ENCODE measurements around the gene MTA3. TPM values are rescaled to one million over a fixed set of nuclear protein-coding genes. Genes with fewer than 3 reads are reported as not detected.

MTA3 gene
- total RNA-seq, 1 donor from 2014 or later = 34.3 TPM

GRCh38 chr2:42547446-42548295, 20.8 kb upstream of the MTA3 start:
- ATAC-seq = no peak
- no peak for TF ChIP-seq CTCF (IDR thresholded peaks at IDR 0.05)
- H3K27me3 ChIP-seq = no peaks in the 10 kb centered on the region
- intact Hi-C loops (cut with DNase I) = no loop called here
- no peaks in the 10 kb centered on the region for H3K9me3 ChIP-seq
- H3K36me3 ChIP-seq = no peaks in the 10 kb centered on the region
- no peaks in the 10 kb centered on the region for H3K4me1 ChIP-seq
- H3K4me3 ChIP-seq = no peak overlapping the region
- no peak for DNase-seq
- no peak overlapping the region for H3K27ac ChIP-seq

GRCh38 chr2:42550870-42551269, 17.6 kb upstream of the MTA3 start:
- intact Hi-C loops (cut with DNase I) = no loop called here
- no peaks in the 10 kb centered on the region for H3K4me1 ChIP-seq
- no peaks in the 10 kb centered on the region for H3K36me3 ChIP-seq
- no peak for TF ChIP-seq CTCF (IDR thresholded peaks at IDR 0.05)
- no peaks in the 10 kb centered on the region for H3K27me3 ChIP-seq
- H3K9me3 ChIP-seq = no peaks in the 10 kb centered on the region
- no peak overlapping the region for H3K27ac ChIP-seq
- DNase-seq = no peak
- H3K4me3 ChIP-seq = no peak overlapping the region
- no peak for ATAC-seq

GRCh38 chr2:42554392-42554791, 14.0 kb upstream of the MTA3 start:
- no peak for TF ChIP-seq CTCF (IDR thresholded peaks at IDR 0.05)
- intact Hi-C loops (cut with DNase I) = no loop called here

GRCh38 chr2:42556315-42556890, 12.0 kb upstream of the MTA3 start:
- ATAC-seq (no peak), DNase-seq (peak; percentile 22)
- Histone ChIP-seq H3K27me3 (no peaks in the 10 kb centered on the region), H3K9me3 (no peaks in the 10 kb centered on the region), H3K36me3 (no peaks in the 10 kb centered on the region), H3K4me1 (no peaks in the 10 kb centered on the region), H3K27ac (no peak overlapping the region), H3K4me3 (no peak overlapping the region)
- no peak for TF ChIP-seq CTCF (IDR thresholded peaks at IDR 0.05)
- intact Hi-C loops (cut with DNase I) = no loop called here

More at GRCh38 chr2:42554392-42554791, 14.0 kb upstream of the MTA3 start:
- ATAC-seq (no peak), DNase-seq (no peak)
- Histone ChIP-seq H3K9me3 (no peaks in the 10 kb centered on the region), H3K27ac (no peak overlapping the region), H3K4me1 (no peaks in the 10 kb centered on the region), H3K27me3 (no peaks in the 10 kb centered on the region), H3K4me3 (no peak overlapping the region), H3K36me3 (no peaks in the 10 kb centered on the region)

- Histone ChIP-seq H3K9me3 (no peaks in the 10 kb centered on the region), H3K4me3 (no peak overlapping the region), H3K36me3 (no peaks in the 10 kb centered on the region), H3K4me1 (no peaks in the 10 kb centered on the region), H3K27ac (no peak overlapping the region), H3K27me3 (no peaks in the 10 kb centered on the region)
- intact Hi-C loops (cut with DNase I) = no loop called here
- no peak for TF ChIP-seq CTCF (IDR thresholded peaks at IDR 0.05)
- no peak for DNase-seq
- ATAC-seq = no peak
These were observed 11.1 kb upstream of the MTA3 start for GRCh38 chr2:42557306-42557705.

Measured in upper lobe of right lung (tissue), 1 donor.